NCI-H2029 treated with DMSO at 0.1 percent for 48 hours (cell line): Measurements from ENCODE around the gene CDCP1.
A peak's percentile ranks its signal among the peaks of the same experiment; 100 is the strongest.

Experiments used
- DNase-seq: peaks from one replicate; lab custom pipeline; 2025; lab: John Stamatoyannopoulos, UW

The CDCP1 gene

DNA sequence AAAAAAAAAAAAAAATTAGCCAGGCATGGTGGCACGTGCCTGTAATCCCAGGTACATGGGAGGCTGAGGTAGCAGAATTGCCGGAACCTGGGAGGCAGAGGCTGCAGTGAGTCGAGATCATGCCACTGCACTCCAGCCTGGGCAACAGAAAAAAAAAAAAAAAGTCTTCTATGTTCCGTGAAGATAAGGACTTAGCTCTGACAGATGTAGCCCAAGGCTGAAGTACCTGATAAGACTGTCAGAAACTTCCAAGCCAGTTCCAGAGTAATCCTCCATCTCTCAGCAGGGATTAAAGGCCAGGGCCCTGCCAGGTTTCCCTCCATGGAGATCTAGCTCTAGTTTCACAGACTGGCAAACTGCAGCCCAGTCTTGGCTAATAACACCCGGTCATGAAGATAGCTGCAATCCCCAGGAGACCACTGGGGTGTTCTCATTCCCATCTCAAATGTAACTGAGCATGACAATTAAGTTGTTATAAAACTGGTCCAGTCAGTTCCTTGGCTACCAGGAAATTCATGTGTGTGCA, 8.5 kb downstream of the CDCP1 start:
- no peak for DNase-seq

DNA sequence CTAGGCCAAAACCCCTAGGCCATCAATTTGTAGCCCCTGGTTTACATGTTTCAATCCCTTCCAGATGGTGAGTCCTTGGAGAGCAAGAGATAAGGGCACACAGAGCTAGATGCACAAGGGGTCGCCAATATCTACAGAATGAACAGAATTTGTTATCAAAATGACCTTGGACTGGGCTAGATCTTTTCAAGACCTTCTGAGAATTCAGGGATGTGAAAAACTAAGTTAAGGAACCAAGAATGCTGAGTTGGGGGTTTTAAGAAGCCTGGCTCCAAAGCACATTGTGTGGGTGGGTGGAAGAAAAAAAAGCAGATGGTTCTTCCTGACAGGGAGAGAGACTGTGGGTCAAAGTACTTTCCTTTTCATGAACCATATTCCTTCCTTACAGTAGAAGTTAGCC, 10.2 kb downstream of the CDCP1 start:
- DNase-seq: no peak

DNA sequence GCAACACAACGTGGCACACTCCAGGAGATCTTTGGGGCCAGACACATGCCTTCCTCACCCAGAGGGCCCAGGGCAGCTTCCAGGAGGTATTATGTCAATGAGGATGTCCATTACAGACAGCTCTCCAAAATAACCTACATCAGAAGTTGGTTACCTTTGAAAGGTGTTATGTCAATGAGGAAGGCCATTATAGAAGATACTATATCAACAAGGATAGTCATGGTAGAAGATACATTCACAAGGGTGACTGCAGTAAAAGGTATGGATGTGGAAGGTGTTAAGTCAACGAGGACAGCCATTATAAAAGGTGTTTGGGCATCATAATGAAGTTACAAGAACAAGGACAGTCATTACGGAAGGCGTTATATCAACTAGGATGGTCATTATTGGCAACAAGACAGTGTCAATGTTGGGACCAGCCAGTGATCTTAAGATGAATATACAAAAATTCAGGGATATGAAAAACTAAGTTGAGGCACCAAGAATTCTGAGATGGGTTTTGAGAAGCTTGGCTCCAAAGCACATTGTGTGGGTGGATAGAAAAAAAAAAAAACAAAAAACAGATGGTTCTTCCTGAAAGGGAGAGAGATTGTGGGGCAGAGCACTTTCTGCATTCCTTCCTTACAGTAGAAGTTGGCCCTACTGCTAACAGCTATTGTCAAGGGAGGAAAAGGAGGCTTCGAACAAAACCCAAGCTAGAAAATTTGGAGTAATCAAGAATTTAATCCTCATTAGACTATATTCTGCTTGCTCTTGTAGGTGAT, 11.2 kb downstream of the CDCP1 start:
- no peak for DNase-seq

DNA sequence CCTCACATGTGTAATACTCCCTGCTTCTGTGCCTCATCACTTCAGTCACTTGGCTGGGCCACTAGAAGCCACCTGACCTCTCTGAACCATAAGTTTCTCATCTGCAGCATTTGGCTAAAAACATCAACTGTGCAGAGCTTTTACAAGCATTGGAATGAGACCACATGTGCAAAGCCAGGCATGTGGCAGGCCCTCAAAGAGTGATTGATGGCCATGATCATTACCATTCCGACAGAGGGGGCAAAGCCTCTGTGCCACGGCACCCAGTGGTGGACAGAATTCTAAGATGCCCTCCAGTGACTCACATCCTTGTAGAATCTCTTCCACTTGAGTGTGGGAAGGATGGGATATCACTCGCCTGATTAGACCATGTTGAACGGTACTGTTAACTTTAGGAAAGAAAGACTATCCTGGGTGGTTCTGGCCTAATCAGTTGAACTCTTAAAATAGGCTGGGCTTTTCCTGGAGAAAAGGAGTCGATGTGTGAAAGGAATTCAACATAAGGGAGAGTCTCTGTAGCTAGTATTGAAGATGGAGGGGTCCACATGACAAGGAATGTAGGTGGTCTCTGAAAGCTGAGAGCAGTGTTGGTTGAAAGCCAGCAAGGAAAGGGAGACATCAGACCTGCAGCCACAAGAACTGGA, 13.5 kb downstream of the CDCP1 start:
- no peak for DNase-seq

DNA sequence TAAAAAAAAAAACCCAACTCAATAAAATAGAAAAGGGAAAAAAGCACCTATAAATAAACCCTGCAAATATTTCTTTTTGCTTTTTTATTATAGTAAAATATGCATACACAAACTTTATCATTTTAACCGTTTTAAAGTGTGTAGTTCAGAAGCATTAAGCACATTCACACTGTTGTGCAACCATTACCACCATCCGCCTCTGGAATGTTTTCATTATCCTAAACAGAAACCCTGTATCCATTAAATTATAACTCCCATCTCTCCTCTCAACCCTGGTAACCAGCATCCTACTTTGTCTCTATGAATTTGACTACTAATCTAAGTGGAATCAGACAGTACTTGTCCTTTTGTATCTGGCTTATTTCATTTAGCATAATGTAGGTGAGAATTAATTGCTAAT, 15.0 kb downstream of the CDCP1 start:
- DNase-seq: no peak

DNA sequence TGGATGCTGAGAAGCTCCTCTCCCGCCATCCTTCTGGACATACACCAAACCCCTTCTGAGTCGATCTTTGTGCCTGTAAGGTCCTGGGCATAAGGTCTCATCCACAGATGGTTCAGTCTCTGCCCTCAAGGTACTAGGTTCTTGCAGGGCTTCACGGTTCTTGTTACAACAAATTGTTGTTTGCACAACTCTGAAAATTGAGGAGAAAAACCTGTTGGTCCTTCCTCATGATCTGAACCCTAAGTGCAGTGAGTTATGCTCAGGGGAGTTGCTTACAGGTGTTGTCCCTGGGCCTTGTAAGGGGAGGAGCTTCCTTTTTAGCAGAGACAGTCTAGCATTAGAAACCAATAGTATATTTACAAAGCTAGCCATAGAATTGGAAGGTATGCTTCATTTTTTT, 15.7 kb downstream of the CDCP1 start:
- DNase-seq: no peak

DNA sequence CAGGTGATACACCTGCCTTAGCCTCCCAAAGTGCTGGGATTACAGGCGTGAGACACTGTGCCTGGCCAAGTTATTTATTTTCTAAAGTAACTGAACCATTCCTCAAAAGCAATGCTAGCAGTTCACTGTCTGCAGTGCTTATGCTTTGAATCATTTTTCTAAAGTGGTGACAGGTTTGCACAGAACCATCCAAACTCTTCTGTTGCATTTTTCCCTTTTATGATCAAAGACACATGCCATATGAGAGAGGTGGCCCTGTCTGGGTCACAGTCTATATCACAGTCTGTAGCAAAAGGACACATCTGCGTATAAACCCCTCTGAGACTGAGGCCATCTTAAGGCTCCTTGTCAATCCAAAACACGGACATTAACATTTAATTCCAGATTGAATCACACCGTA, 17.2 kb downstream of the CDCP1 start:
- DNase-seq: no peak

DNA sequence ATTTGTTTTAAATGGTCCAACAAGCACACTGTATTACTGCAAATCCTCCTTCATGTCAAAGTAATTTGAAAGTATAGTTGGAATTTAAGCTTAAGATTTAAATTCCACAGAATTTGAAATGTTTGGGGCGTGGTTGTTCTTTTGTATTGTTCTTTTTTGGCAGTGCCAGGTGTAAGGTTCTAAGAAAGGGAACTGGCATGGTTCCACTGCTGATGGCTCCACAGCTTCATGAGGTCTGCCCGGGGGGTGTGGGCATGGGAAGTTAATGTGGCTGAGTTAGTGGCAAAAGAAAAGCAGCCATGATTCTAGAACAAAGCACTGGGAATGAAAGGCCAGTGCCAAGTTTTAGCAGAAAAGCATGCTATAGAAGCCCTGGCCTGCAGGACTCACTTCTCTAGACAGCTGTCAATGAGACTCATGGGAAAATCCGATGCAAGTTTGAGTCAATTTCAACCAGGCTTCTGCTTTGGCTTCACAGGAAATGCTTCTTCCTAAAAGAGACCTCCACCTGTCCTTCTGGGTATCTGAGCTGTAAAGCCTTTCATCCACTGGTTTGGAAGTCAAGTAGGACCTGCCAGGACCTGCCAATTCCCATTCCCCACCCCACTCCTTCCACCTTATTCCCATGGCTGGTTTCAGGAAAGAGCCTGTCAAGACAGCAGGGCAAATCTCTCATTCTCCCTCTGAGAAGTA, 18.9 kb downstream of the CDCP1 start:
- no peak for DNase-seq

DNA sequence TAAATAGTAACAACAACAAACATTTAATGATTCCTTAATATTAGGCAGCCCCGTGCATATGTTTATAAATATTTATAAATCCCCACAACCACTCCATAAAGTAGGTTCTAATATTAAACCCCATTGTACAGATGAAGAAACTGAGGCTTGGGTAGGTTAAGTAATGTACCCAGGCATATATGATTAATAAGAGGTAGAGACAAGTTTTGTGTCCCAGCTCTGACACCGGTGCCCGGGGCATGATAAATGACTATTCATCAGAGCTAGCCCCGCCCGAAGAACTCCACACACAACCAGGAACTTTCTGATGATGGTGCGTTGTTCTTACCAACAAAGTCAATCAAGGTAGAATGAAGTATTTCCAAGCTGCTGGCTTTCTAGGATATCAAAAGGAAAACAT, 19.4 kb downstream of the CDCP1 start:
- no peak for DNase-seq

DNA sequence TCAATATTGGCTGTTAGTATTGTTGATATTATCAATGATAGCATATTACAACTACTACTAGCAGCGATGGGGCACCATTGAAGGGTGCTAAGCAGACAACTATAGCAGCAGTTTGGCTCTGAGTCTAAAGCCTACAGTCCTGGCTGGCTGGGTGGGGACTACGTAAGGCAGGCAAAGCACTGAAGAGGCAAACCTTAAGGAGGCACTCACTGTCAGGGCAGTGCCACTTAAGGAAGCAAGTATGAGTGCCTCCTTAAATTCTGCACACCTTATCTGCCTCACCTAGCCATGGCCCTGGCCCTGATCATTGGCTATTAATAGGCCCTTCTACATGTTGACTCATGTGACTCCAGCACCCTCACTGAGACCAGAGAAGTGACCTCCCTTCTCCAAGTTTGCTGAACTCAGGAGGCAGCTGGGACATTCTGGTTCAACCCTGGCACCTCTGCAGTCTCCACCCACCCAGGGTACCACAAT, 20.6 kb downstream of the CDCP1 start:
- no peak for DNase-seq

DNA sequence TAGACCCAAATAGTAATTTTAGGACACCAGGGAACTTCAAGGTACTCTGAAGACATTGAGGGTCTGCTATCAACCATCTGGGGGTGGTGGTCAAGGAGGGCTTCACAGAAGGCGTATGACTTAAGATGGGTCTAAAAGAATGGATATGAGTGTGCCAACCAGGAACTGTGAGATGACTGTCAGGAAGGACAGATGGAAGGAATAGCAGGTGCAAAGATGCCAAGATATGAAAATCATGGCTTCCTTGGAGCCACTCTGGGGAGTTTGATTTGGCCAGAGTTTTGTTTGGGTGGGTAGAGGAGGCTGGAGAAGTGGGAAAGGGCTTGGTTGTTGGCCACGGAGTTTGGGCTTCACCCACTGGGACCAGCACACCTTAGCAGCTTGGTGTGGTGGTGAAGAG, 21.2 kb downstream of the CDCP1 start:
- DNase-seq: no peak

DNA sequence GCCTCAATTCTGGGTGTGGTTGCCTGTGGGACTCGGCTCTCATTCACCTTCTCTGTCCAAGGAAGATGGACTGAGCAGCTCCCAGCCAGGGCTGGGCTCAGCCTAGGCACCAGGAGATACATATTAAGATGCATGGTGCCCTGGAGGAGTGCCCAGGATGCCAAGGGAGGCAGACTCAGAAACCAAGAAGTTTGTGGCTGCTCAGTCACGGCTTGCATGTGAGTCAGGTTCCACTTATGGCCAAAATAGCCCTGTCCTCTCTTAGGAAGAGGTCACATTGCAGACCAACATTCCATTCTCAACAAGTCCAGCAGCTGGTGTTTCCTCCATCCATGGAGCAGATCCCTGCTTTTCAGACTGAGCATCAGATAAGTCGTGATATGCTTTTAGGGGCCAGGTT, 21.8 kb downstream of the CDCP1 start:
- no peak for DNase-seq

DNA sequence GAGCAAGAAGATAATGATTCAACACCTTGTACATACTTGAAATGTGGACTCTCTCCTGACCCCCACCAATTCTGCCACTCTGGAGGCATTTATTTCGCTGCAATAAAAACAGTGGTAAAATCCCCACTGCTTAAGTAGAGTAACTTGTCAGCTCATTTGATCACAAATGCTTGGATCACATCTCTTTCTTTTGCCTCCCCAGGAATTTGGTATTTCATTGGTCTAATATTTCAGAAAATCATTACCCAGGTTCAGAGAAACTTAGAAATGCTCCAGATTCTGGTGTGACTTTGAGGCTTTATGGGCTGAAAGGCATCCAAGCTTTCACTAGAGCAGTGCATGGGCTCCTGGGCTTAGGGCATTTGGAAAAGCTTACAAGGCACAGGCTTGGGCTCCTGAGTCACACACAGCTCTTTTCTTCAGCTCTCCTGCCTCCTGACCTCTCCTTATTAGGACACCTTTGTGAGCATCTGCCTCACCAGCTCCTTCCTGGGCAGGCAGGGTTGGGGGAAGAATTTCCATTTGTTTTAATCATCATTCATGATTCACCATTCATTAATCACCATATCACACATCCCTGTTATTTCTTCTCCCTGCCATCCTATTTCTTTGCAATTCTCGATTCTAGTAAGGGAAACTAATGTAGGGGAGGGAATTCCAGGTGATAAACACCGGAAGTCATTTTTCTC, 22.5 kb downstream of the CDCP1 start:
- no peak for DNase-seq

DNA sequence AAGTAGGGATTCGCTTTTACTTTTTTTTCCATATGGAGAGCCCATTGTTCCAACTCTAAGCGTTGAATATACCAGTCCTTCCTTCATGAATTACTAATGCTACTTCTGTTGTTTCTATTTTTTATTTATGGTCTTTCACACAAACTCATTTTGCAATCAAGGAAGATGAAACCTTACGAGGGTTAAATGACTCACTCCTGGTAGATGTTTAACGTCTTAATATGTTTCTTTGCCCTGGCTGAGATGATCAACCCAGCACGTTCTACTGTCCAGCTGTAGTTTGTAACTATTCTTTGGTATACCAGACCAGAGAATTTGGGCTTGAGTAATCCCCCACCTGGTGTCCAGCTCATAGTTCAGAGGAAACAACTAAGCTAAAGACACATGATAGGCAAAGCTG, 23.1 kb downstream of the CDCP1 start:
- no peak for DNase-seq

DNA sequence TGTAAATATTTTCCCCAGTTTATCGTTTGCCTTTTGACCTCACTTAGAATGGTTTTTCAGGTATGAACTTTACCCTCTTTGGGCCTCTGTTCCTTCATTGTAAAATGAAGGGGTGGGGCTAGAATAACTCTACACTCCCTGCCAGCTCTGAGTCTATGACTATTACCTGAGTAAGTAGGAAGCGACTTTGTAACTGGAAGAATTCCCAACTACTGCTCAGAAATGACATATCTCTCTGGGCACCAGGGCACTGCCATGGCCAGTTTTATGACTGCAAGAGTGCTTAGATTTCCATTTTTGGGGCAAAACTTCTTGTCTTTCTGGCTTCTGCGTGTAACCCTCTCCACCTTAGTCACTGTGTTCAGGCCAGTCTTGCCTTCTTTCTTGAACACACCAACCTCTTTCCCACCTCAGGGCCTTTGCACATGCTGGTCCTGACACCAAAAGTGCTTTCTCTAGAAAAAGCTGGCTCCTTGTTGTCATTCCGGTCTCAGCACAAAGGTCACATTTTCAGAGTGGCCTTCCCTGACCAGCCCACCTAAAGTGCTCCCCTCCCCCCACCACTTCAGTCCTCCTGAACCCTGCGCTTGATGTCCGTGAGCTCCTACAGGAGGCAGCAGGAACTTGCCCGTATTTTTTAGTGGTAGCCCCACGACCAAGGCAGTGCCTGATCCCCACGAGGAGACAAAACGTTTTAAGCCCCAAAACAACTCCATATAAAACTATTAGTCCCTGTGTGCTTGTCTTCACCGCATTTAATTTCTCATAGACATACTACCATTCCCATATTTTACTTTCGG, 25.6 kb downstream of the CDCP1 start:
- no peak for DNase-seq

DNA sequence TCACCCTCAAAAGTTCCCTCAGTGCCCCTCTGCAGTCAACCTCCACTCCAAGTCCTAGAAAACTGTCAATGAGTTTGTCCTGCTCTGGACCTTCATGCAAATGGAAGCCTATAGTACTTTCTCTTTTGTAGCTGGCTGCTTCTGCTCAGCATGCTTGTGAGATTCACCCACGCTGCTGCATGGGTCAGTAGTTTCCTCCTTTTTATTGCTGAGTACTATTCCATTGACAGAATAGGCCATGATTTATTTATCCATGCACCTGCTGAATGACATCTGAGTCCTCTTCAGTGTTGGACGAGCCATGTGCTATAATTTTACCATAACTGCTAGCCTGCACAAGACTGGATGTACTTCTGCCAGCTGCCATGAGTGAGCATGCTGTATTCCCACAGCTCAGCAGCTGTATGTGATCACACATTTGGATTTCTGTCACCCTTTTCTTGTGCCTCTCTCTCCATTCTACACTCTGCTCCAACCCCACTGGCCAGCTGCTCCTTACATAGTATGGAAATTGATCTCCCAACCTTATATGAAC, 26.3 kb downstream of the CDCP1 start:
- peak; percentile 10 for DNase-seq

DNA sequence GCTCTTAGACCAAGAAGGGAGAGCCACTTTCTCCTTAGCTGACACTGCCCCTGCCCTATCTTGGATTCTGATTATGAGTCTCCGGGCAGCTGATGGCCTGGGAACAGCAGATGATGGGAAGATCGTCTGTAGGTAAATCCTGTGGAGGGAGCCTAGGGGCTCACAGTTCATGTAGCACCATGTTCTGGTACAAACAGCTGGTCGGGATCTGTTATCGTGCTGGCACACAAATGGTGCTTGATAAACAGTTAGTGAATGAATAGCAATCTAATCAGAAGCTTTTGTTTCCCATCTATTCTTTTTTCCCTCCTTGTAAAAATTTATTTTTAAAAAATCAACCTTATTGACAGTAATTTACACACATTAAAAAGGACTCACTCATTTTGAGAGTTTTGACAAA, 26.8 kb downstream of the CDCP1 start:
- DNase-seq: no peak

DNA sequence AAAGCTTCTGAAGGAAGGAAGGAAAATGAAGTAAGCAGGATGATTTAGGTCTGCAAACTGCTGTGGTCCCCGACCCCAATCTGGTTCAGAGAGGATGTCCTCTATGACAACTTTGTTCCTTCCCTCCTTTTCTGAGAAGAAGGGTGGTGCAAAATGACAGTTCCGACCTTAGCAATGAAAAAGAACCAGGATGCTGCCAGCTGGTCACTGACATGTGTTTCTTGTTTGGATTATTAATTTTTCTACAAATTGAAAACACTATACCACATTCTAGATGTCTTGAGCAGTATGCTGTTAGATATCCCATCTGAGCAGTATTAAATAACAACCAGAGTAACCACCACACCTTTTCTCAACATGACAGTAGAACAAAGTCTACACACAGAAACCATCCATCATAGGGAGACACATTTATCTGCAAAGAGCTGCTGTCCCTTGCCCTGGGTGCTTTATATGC, 27.5 kb downstream of the CDCP1 start:
- no peak for DNase-seq

DNA sequence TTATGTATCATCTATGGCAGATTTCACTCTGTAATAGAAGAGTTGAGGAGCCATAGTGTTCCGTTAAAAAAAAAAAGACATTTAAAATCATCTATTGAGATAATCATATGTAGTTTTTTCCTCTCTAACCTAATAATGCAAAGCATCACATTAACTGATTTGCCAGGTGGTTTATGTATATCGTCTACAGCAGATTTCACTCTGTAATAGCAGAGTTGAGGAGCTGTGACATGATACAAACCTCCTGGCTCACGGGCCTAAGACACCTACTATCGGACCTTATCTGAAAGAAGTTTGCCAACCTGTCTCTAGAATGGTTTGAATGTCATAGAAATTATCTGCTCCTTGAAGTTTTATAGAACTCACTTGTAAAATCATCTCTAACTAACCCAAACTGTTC, 29.8 kb downstream of the CDCP1 start:
- DNase-seq: no peak

DNA sequence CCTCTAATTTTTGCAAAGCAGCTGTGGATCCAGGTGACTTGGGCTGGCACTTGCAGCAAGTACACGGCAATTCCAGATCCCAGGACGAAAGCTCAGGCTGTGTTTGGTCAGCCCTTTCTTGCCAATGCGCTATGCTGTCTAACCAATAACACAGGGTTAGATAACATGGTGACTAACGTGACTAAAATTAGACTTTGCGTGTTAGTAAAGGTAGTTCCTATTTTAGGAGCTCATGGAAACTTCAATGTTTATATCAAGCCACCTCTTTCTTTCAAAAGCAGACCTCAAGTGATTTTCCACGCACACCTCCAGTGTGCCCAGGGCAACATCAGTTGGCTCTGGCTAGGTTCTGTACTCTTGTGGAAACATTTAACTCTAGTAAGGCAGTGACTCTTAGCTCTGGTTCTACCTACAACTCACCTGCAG, 32.5 kb downstream of the CDCP1 start:
- DNase-seq: no peak

DNA sequence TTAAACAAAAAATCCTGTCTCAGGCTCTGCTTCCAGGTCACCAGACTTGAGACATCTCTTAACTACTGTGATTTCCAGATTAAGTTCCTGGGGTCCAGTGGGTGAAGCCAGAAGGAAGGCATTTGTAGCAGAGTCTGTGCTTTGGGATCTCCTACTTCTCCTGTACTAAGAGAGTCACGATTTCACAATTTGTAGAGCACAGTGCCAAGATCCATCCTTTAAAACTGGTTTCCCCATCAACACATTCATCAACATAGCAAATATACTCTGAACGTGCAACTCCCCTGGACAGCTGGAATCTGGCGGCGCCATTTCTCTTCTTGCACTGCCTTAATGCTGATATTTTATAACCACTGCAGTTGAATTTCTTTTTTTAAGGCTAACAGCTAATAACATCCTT, 33.2 kb downstream of the CDCP1 start:
- DNase-seq: no peak
